Measurements from ENCODE around the gene ZDHHC6. TPM values are rescaled to one million over a fixed set of nuclear protein-coding genes. Genes with fewer than 3 reads are reported as not detected.
A peak's percentile ranks its signal among the peaks of the same experiment; 100 is the strongest.

Gene ZDHHC6
- total RNA-seq, 1 experiment from 2014 or later = 40.3 TPM

GRCh38 chr10:112481602-112482001 is 34.9 kb upstream of the ZDHHC6 start:
- H3K27ac ChIP-seq (ENCODE audit: low read length) = no peak overlapping the region
- H3K9me3 ChIP-seq (ENCODE audit: control insufficient read depth, insufficient read depth, low read depth, low read length) = no peaks in the 10 kb centered on the region
- H3K4me1 ChIP-seq (ENCODE audit: control insufficient read depth, insufficient read depth, low read length) = no peaks in the 10 kb centered on the region
- no peak overlapping the region for H3K4me3 ChIP-seq (ENCODE audit: low read depth in 2 of 2, low read length in 2 of 2)
- intact Hi-C loops (cut with micrococcal nuclease; ENCODE audit: unreplicated experiment) = no loop called here
- BruUV-seq (replicated peaks) = no TSS peak
- TF ChIP-seq, protein P1, sequence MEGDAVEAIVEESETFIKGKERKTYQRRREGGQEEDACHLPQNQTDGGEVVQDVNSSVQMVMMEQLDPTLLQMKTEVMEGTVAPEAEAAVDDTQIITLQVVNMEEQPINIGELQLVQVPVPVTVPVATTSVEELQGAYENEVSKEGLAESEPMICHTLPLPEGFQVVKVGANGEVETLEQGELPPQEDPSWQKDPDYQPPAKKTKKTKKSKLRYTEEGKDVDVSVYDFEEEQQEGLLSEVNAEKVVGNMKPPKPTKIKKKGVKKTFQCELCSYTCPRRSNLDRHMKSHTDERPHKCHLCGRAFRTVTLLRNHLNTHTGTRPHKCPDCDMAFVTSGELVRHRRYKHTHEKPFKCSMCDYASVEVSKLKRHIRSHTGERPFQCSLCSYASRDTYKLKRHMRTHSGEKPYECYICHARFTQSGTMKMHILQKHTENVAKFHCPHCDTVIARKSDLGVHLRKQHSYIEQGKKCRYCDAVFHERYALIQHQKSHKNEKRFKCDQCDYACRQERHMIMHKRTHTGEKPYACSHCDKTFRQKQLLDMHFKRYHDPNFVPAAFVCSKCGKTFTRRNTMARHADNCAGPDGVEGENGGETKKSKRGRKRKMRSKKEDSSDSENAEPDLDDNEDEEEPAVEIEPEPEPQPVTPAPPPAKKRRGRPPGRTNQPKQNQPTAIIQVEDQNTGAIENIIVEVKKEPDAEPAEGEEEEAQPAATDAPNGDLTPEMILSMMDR (IDR thresholded peaks at IDR 0.05) = no peak
- no peak for TF ChIP-seq SIN3A (IDR thresholded peaks at IDR 0.05; ENCODE audit: borderline replicate concordance, insufficient read depth, low read depth, low read length)
- no peak for TF ChIP-seq POLR2AphosphoS5 (IDR thresholded peaks at IDR 0.05; ENCODE audit: low read depth, low read length)
- no peak for TF ChIP-seq TCF7L2 (IDR thresholded peaks at IDR 0.05; ENCODE audit: low read depth, low read length)
- no peak for TF ChIP-seq REST (IDR thresholded peaks at IDR 0.05; ENCODE audit: insufficient read depth in 1 of 2, low read depth in 2 of 2, low read length in 1 of 2)
- no peaks in the 10 kb centered on the region for H3K27me3 ChIP-seq (ENCODE audit: control insufficient read depth, insufficient read depth, low read length)
- ATAC-seq (no peak), DNase-seq (ENCODE audit: low read depth, low spot score) (no peak)
- no peaks in the 10 kb centered on the region; the same call in 1 of the 2 replicates for H3K36me3 ChIP-seq (ENCODE audit: control insufficient read depth, insufficient read depth, low read length)
- CTCF ChIA-PET = interaction anchor here (0.5 kb wide), 1 partner anchor 161 kb away, joined by 7 read pairs; no protein-coding TSS in a partner anchor
- POLR2A ChIA-PET = no interaction called here
- in situ Hi-C loops (cut with HindIII; ENCODE audit: low pct_unique_long_range_greater_than_20kb, low sequenced_read_pairs) = no loop called here

DNA sequence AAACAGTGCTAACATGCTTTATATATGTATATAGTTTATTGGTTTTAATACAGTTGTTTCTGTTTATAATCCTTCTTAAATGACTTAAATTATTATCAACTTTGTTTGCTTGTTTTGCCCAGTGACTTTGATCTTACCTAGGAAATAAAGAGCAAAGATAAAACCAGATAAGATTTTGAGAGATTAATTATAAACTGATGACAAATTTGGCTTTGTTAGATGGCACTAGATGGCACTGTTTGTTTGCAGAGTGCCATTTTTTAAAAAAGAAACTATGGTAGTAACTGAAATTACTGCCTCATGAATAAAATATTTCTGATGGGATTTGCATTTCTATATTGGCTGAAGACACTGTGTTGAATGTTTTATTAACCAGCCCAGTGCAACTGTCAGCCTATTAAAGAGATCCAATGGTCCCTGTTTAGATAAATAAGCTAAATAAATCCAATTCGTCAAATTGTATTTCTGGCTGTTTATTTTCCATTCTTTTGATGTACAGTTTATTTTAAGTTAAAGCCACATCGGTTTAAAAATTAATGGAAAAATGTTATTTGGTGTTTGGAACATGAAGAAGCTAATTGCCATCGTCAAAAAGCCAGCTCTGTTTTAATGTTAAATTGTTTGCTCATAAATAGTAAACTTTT is 29.0 kb upstream of the ZDHHC6 start:
- Histone ChIP-seq H3K27ac (ENCODE audit: low read length) (no peak overlapping the region), H3K4me1 (ENCODE audit: control insufficient read depth, insufficient read depth, low read length) (0 out of 2 replicates have a peak, but pooled peaks cover 5% of the 10 kb centered on the region), H3K27me3 (ENCODE audit: control insufficient read depth, insufficient read depth, low read length) (no peaks in the 10 kb centered on the region), H3K9me3 (ENCODE audit: control insufficient read depth, insufficient read depth, low read depth, low read length) (no peaks in the 10 kb centered on the region), H3K36me3 (ENCODE audit: control insufficient read depth, insufficient read depth, low read length) (no peaks in the 10 kb centered on the region; the same call in 1 of the 2 replicates), H3K4me3 (ENCODE audit: low read depth in 2 of 2, low read length in 2 of 2) (no peak overlapping the region)
- ChIA-PET CTCF (interaction anchor here (0.6 to 1.1 kb wide), 5 partner anchors 12 to 941 kb away, joined by 3 to 4 read pairs (median 3); no protein-coding TSS in a partner anchor), POLR2A (no interaction called here)
- no peak for ATAC-seq
- TF ChIP-seq TCF7L2 (IDR thresholded peaks at IDR 0.05; ENCODE audit: low read depth, low read length) (no peak), SIN3A (IDR thresholded peaks at IDR 0.05; ENCODE audit: borderline replicate concordance, insufficient read depth, low read depth, low read length) (no peak), POLR2AphosphoS5 (IDR thresholded peaks at IDR 0.05; ENCODE audit: low read depth, low read length) (no peak), REST (IDR thresholded peaks at IDR 0.05; ENCODE audit: insufficient read depth in 1 of 2, low read depth in 2 of 2, low read length in 1 of 2) (no peak)
- TF ChIP-seq, protein P1 (IDR thresholded peaks at IDR 0.05) = peak; percentile 68; the same call in 1 of the 2 replicates
- intact Hi-C loops (cut with micrococcal nuclease; ENCODE audit: unreplicated experiment) (loop anchor here (5.0 to 10.0 kb wide), 2 partner anchors 479 to 912 kb away; partner anchors contain the start of gene TCF7L2), in situ Hi-C loops (cut with HindIII; ENCODE audit: low pct_unique_long_range_greater_than_20kb, low sequenced_read_pairs) (no loop called here)
- DNase-seq (ENCODE audit: low read depth, low spot score) = no peak
- no TSS peak for BruUV-seq (replicated peaks)

Data from Panc1 (cell line).